ENCODE results near the gene TMEM131.

DNA sequence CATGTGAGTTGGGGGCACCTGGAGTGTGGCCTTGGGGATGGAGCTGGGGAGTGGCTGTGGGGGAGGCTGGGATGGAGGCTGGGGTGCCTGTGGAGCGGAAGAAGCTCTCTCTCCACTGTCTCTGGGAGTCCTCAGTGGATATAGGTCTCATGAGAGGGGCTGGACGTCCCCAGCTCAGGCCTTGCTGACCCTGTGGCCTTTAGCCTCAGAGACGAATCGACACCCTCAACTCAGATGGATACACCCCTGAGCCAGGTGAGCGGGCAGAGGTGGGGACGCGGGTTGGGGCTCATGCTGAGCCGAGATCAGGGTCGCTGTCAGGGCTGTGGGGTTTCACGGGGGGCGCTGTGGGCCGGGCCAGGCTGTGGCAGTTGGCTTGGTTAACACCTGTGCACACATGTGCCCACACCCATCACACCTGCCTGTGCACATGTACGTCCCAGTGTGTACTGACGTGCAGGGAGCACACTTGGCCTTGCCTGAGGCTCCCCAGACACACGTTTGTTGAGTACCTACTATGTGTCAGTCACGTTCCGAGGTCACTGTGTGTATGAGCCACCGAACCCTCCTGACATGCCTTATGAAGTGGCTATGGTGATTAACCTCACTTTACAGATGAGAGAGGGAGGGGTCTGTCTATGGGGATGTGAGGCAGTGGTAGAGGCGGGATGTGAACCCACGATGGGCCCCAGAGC is 262.3 kb downstream of the TMEM131 start:
- TF ChIP-seq YY1 (IDR thresholded peaks at IDR 0.05; ENCODE audit: low read depth, low read length) (no peak), POLR2AphosphoS5 (IDR thresholded peaks at IDR 0.05; ENCODE audit: low read depth, low read length) (no peak)

Data from H1 (cell line).